IMR-90 (cell line): ENCODE data around the gene NEUROD4. TPM values are rescaled to one million over a fixed set of nuclear protein-coding genes. Genes with fewer than 3 reads are reported as not detected.

Experiments used
- ATAC-seq: fragments of 200-7000 bp; cut with Tn5 transposase; 2 replicates; pipeline ENCODE4 v1.9.1; 2020; ENCODE audit warnings: low read depth, mild to moderate bottlenecking, moderate library complexity
- BruUV-seq: library from RNA; stranded (reverse); fragments of 400-500 nt; replicated peaks from 2 replicates; lab custom pipeline; 2021; lab: Mats Ljungman, UMichigan
- CTCF ChIA-PET: fragments of 300-600 bp; formaldehyde crosslinking; extraction: SDS; loops from one replicate; lab custom pipeline; 2021; ENCODE audit warnings: antibody characterized with exemption; lab: Yijun Ruan, JAX
- POLR2A ChIA-PET: fragments of 300-600 bp; sonication (Branson Sonifier 250); formaldehyde crosslinking; loops from one replicate; lab custom pipeline; 2022; ENCODE audit warnings: antibody characterized with exemption; ENCODE audit not compliant: unreplicated experiment; lab: Charles Lee
- DNase-seq: peaks from one replicate; pipeline ENCODE4 v3.0.0; 2013
- H2AFZ ChIP-seq: replicated peaks from 2 replicates; pipeline ENCODE3; 2013; ENCODE audit warnings: low read length, mild to moderate bottlenecking; ENCODE audit not compliant: poor library complexity
- H2AK5ac ChIP-seq: 2 replicates; pipeline ENCODE4 v1.6.1; 2013; ENCODE audit warnings: low read depth, low read length, inconsistent platforms
- H2AK9ac ChIP-seq: replicated peaks from 2 replicates; pipeline ENCODE3; 2013; ENCODE audit warnings: mild to moderate bottlenecking, low read depth, low read length, moderate library complexity; ENCODE audit not compliant: poor library complexity
- H2BK120ac ChIP-seq: 2 replicates; pipeline ENCODE4 v1.6.1; 2013; ENCODE audit warnings: low read depth, low read length, inconsistent platforms
- H2BK15ac ChIP-seq: 3 replicates; pipeline ENCODE4 v1.6.1; 2013; ENCODE audit warnings: low read depth, low read length, inconsistent platforms
- H2BK20ac ChIP-seq: 2 replicates; pipeline ENCODE4 v1.6.1; 2013; ENCODE audit warnings: low read depth, mild to moderate bottlenecking, inconsistent platforms, low read length, moderate library complexity
- H2BK5ac ChIP-seq: 2 replicates; pipeline ENCODE4 v1.6.1; 2013; ENCODE audit warnings: mild to moderate bottlenecking, low read depth, low read length, inconsistent platforms; ENCODE audit not compliant: poor library complexity, severe bottlenecking
- H3K14ac ChIP-seq: replicated peaks from 2 replicates; pipeline ENCODE4 v1.6.1; 2013; ENCODE audit warnings: low read depth, low read length, inconsistent platforms
- H3K18ac ChIP-seq: 2 replicates; pipeline ENCODE4 v1.6.1; 2013; ENCODE audit warnings: low read depth, low read length, control low read depth
- H3K23ac ChIP-seq: 2 replicates; pipeline ENCODE4 v1.6.1; 2013; ENCODE audit warnings: low read depth, low read length, inconsistent platforms
- H3K27ac ChIP-seq: 2 replicates; pipeline ENCODE4 v1.5.1; 2013; ENCODE audit warnings: mild to moderate bottlenecking, control low read depth, low read length; ENCODE audit not compliant: insufficient read depth
- H3K27me3 ChIP-seq: 2 replicates; pipeline ENCODE4 v1.6.1; 2013; ENCODE audit warnings: low read length; ENCODE audit not compliant: control insufficient read depth, insufficient read depth
- H3K36me3 ChIP-seq: 2 replicates; pipeline ENCODE4 v1.6.1; 2013; ENCODE audit warnings: low read length, mixed read lengths; ENCODE audit not compliant: control insufficient read depth, insufficient read depth
- H3K4ac ChIP-seq: 2 replicates; pipeline ENCODE4 v1.6.1; 2013; ENCODE audit warnings: low read depth, low read length, inconsistent platforms
- H3K4me1 ChIP-seq: 2 replicates; pipeline ENCODE4 v1.6.1; 2013; ENCODE audit warnings: low read length, mixed read lengths; ENCODE audit not compliant: control insufficient read depth, insufficient read depth
- H3K4me2 ChIP-seq: 2 replicates; pipeline ENCODE4 v1.6.1; 2013; ENCODE audit warnings: low read depth, mild to moderate bottlenecking, control low read depth, low read length, moderate library complexity
- H3K4me3 ChIP-seq: 2 replicates; pipeline ENCODE4 v1.5.1; 2013; ENCODE audit warnings: low read depth, mild to moderate bottlenecking, control low read depth, low read length, moderate library complexity; ENCODE audit not compliant: insufficient read depth
- H3K56ac ChIP-seq: 2 replicates; pipeline ENCODE4 v1.6.1; 2013; ENCODE audit warnings: low read length, inconsistent platforms; ENCODE audit not compliant: insufficient read depth; ENCODE audit errors: extremely low read depth
- H3K79me1 ChIP-seq, 2 experiments: 2 replicates each; pipeline ENCODE4 v1.6.1; 2013; ENCODE audit warnings: low read length in 2 of 2, inconsistent platforms in 1 of 2, low read depth in 1 of 2
- H3K9ac ChIP-seq: 2 replicates; pipeline ENCODE4 v1.6.1; 2013; ENCODE audit warnings: low read depth, low read length, control low read depth
- H3K9me1 ChIP-seq: 2 replicates; pipeline ENCODE4 v1.6.1; 2013; ENCODE audit warnings: low read length, inconsistent platforms; ENCODE audit not compliant: insufficient read depth
- H3K9me3 ChIP-seq: 2 replicates; pipeline ENCODE4 v1.6.1; 2013; ENCODE audit warnings: low read length; ENCODE audit not compliant: control insufficient read depth, insufficient read depth
- H4K20me1 ChIP-seq: 2 replicates; pipeline ENCODE4 v1.6.1; 2013; ENCODE audit warnings: low read length, inconsistent platforms; ENCODE audit not compliant: insufficient read depth
- H4K5ac ChIP-seq: 2 replicates; pipeline ENCODE4 v1.6.1; 2013; ENCODE audit warnings: mild to moderate bottlenecking, low read depth, low read length, control low read depth
- H4K8ac ChIP-seq, 2 experiments: 2 replicates each; pipeline ENCODE4 v1.6.1; 2013; ENCODE audit warnings: low read depth in 2 of 2, low read length in 2 of 2, control low read depth in 1 of 2, inconsistent platforms in 1 of 2
- H4K91ac ChIP-seq: 2 replicates; pipeline ENCODE4 v1.6.1; 2013; ENCODE audit warnings: low read depth, low read length, inconsistent platforms; ENCODE audit not compliant: insufficient read depth
- BHLHE40 ChIP-seq: fragments of 150-350 bp; IDR thresholded peaks from 2 replicates; pipeline ENCODE4 v1.6.1; 2016; ENCODE audit warnings: mild to moderate bottlenecking, low read depth, low read length
- CEBPB ChIP-seq: IDR thresholded peaks from 2 replicates; pipeline ENCODE4 v1.6.1; 2012; ENCODE audit warnings: low read depth, low read length, improper control_type of control experiment
- RFX5 ChIP-seq: IDR thresholded peaks from 2 replicates; pipeline ENCODE4 v1.8.0; 2012; ENCODE audit warnings: low read depth, mild to moderate bottlenecking, low read length, moderate library complexity
- WGBS, 2 experiments: methylation state at CpG; one replicate each; pipeline versions ENCODE4 v1.1.5 to v1.1.7; 2013; ENCODE audit warnings: missing lambda C conversion rate in 2 of 2; ENCODE audit not compliant: insufficient read length in 1 of 2; ENCODE audit errors: extremely low coverage in 2 of 2; 5-methylcytosine and 5-hydroxymethylcytosine counted together
- dilution Hi-C: fragments of 300-500 bp; cut with HindIII; formaldehyde crosslinking; loops from one replicate; pipeline ENCODE4 v1.14.3; 2018; ENCODE audit warnings: low sequenced_read_pairs; ENCODE audit not compliant: unreplicated experiment
- in situ Hi-C: fragments of 300-500 bp; cut with MboI; formaldehyde crosslinking; loops from 3 replicates; pipeline ENCODE4 v1.14.3; 2019; ENCODE audit warnings: low sequenced_read_pairs, inconsistent platforms, mixed read lengths
- intact Hi-C: fragments of 100-400 bp; cut with micrococcal nuclease; formaldehyde crosslinking; loops from 2 replicates; pipeline ENCODE4 v1.10.0; 2022
- polyA plus RNA-seq, 3 experiments: library from polyadenylated mRNA; depleted of rRNA; stranded (reverse); fragments of >200 nt; gene quantifications; 2 replicates each; pipeline ENCODE4 v1.2.3, GENCODE V29; 2012; ENCODE audit warnings: low replicate concordance in 1 of 3
- total RNA-seq: library from RNA; depleted of rRNA; stranded (reverse); fragments of >200 nt; gene quantifications from 2 replicates; pipeline ENCODE4 v1.2.3, GENCODE V29; 2012

NEUROD4 gene
- total and polyA plus RNA-seq, 2 of the 4 experiments (the other 2 are of a cell fraction): not detected

DNA sequence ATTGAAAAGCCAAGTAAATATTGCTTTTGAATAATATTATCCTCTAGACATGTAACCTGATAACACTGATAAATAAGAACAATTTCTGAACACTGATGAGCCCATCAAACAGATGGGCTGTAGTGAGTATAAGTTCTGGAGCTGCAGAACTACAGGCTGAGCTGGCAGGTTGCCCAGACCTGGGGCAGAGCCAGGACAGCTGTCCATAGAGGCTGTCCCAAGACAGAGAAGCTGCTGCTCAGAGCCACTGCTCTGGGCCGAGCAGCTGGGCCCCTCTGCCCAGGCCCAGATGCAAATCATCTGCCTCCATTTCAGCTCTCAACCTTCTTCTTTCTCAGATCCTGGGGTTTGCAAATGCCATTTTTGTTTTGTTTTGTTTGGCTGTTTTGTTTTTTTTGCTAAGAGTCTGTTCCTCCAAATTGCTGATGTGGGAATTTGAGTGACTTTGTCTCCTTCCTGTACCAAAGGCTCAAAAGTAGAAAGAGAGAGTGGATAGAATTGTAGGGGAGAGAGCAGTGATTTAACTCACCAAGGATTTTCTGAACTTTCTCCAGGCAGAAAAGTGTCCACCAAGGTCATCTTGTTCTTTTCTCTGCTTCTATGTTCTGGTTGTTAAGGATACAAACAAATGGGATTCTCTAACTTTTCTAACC, 31.2 kb upstream of the NEUROD4 start:
- no peak overlapping the region for H3K18ac ChIP-seq
- H3K14ac ChIP-seq: no peak overlapping the region
- ATAC-seq (no peak), DNase-seq (peak; percentile 15)
- no peak overlapping the region for H2AK9ac ChIP-seq
- H4K20me1 ChIP-seq: no peaks in the 10 kb centered on the region
- H4K91ac ChIP-seq: no peak overlapping the region
- H3K56ac ChIP-seq: no peak overlapping the region
- H3K27me3 ChIP-seq: peaks cover 3% of the 10 kb centered on the region
- H2BK15ac ChIP-seq: no peak overlapping the region
- H3K4me3 ChIP-seq: no peak overlapping the region
- no peak overlapping the region for H2AK5ac ChIP-seq
- H3K36me3 ChIP-seq: no peaks in the 10 kb centered on the region
- H3K9me3 ChIP-seq: no peaks in the 10 kb centered on the region
- H4K8ac ChIP-seq: no peak overlapping the region
- no peak overlapping the region for H4K5ac ChIP-seq
- no peak overlapping the region for H3K4me2 ChIP-seq
- ChIA-PET CTCF (interaction anchor here (0.6 kb wide), 1 partner anchor 61 kb away, joined by 6 read pairs; no protein-coding TSS in a partner anchor), POLR2A (no interaction called here)
- H3K9me1 ChIP-seq: no peaks in the 10 kb centered on the region
- H3K27ac ChIP-seq: no peak overlapping the region
- H2BK120ac ChIP-seq: no peak overlapping the region
- dilution Hi-C loops: no loop called here
- intact Hi-C loops: no loop called here
- in situ Hi-C loops: no loop called here
- no peak overlapping the region for H3K4ac ChIP-seq
- no CpG with 5 or more reads among the region's 1 CpG for WGBS, 2 experiments
- no TSS peak for BruUV-seq
- no peaks in the 10 kb centered on the region for H3K79me1 ChIP-seq
- TF ChIP-seq CEBPB: no peak
- no peak for TF ChIP-seq BHLHE40
- no peak for TF ChIP-seq RFX5
- H2AFZ ChIP-seq: no peak overlapping the region
- no peak overlapping the region for H3K9ac ChIP-seq
- H2BK5ac ChIP-seq: no peak overlapping the region
- H3K23ac ChIP-seq: no peak overlapping the region
- H2BK20ac ChIP-seq: no peak overlapping the region
- no peaks in the 10 kb centered on the region for H3K4me1 ChIP-seq
